Upper lobe of right lung (tissue), 1 donor: ENCODE measurements around the gene GNL3. TPM values are rescaled to one million over a fixed set of nuclear protein-coding genes. Genes with fewer than 3 reads are reported as not detected.
A peak's percentile ranks its signal among the peaks of the same experiment; 100 is the strongest.
"Not testable (repeated sequence)": the region's sequence is repeated elsewhere in the genome, so short reads cannot be mapped to it uniquely, and the experiment has no call there.

Experiments
- ATAC-seq: fragments of 200-7000 bp; cut with Tn5 transposase; one replicate; pipeline ENCODE4 v1.9.1; 2020; ENCODE audit warnings: mild to moderate bottlenecking, moderate library complexity
- DNase-seq: peaks from one replicate; pipeline ENCODE4 v3.0.0-alpha.2; 2020
- H3K27ac ChIP-seq: fragments of 200-600 bp; one replicate; pipeline ENCODE4 v1.8.0; 2022
- H3K27me3 ChIP-seq: fragments of 200-600 bp; one replicate; pipeline ENCODE4 v1.8.0; 2022; ENCODE audit warnings: mild to moderate bottlenecking
- H3K36me3 ChIP-seq: fragments of 200-600 bp; one replicate; pipeline ENCODE4 v1.8.0; 2022
- H3K4me1 ChIP-seq: fragments of 200-600 bp; one replicate; pipeline ENCODE4 v1.8.0; 2022
- H3K4me3 ChIP-seq: fragments of 200-600 bp; one replicate; pipeline ENCODE4 v1.8.0; 2022; ENCODE audit warnings: mild to moderate bottlenecking
- H3K9me3 ChIP-seq: fragments of 200-600 bp; one replicate; pipeline ENCODE4 v1.8.0; 2022
- CTCF ChIP-seq: fragments of 200-600 bp; IDR thresholded peaks from one replicate; pipeline ENCODE4 v1.8.0; 2022; ENCODE audit warnings: antibody characterized with exemption
- intact Hi-C: fragments of 100-400 bp; cut with DNase I; formaldehyde crosslinking; loops from one replicate; pipeline ENCODE4 v1.11.0; 2022
- total RNA-seq: library from RNA; stranded (reverse); fragmentation: NEBNext Ultra II Directional; extraction: Animal tissue kit (Norgen Biotek cat#: 25700); gene quantifications from one replicate; pipeline ENCODE4 v1.2.1, GENCODE V29; 2021
- donor health status: DM: no; HTN: yes; CAD: no; lungs with severe emphysema.

GNL3 gene
- total RNA-seq, 1 donor from 2014 or later = 50.6 TPM

- H3K4me3 ChIP-seq = no peak overlapping the region
- no peak overlapping the region for H3K27ac ChIP-seq
- H3K36me3 ChIP-seq = peaks cover 79% of the 10 kb centered on the region
- TF ChIP-seq CTCF = no peak
- H3K4me1 ChIP-seq = peaks cover 14% of the 10 kb centered on the region
- intact Hi-C loops = no loop called here
- H3K27me3 ChIP-seq = no peaks in the 10 kb centered on the region
- no peaks in the 10 kb centered on the region for H3K9me3 ChIP-seq
- DNase-seq (no peak), ATAC-seq (no peak)
These were observed 14.2 kb upstream of the GNL3 start for GRCh38 chr3:52671676-52672075.

DNA sequence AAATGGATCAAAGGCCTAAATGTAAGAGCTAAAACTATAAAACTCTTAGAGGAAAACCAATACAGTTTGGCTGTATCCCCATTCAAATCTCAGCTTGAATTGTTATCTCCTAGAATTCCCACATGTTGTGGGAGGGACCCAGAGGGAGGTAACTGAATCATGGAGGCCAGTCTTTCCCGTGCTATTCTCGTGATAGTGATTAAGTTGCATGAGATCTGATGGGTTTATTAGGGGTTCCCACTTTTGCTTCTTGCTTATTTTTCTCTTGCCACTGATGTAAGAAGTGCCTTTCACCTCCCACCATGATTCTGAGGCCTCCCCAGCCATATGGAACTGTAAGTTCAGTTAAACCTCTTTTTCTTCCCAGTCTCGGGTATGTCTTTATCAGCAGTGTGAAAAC lies 9.6 kb upstream of the GNL3 start:
- peaks cover 11% of the 10 kb centered on the region for H3K4me1 ChIP-seq
- ATAC-seq, H3K9me3 ChIP-seq, H3K4me3 ChIP-seq, H3K27ac ChIP-seq, intact Hi-C loops, DNase-seq, H3K27me3 ChIP-seq: not testable (repeated sequence)
- peaks cover 92% of the 10 kb centered on the region for H3K36me3 ChIP-seq

DNA sequence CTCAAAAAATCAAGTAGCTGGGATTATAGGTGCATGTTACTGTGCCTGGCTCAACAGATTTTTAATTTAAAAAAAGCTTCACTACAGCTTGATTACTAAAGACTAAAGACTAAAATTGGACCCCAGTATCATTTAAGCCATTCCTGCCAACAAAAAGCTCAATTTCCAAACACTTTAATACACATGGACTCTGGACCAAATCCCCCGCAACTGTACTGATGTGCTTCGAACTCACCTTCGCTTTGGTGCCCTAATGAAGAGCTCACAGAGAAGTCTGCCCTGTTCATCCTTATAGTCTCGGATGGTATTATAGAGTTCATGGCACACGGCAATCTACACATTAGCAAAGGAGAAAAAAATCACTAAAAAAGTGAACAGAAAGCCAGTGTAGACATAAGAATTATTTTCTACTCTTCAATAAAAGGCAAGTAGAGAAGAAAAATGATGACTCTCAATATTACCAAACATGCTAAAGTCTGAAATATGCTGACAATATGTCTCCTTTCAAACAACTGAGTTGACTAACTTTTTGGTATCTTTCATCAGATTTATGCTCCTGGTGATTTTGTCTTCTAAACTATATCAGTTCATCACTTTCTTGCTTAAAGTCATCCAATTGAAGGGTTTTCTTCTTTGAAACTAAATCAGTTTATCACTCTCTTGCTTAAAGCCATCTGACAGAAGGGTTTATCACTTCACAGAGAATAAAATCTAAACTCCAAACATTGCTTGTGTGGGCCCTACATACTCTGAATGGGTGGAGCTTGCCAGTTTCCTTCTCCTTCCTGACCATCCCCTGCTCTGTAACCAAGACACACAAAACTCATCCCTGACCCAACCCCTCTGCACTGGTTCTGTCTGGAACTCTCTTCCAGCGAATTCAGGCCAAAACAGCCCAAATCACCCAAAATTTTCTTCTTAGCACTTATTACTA lies 7.3 kb upstream of the GNL3 start:
- intact Hi-C loops = no loop called here
- peaks cover 69% of the 10 kb centered on the region for H3K36me3 ChIP-seq
- no peaks in the 10 kb centered on the region for H3K9me3 ChIP-seq
- no peak for TF ChIP-seq CTCF
- no peak for DNase-seq
- H3K4me3 ChIP-seq = no peak overlapping the region
- no peak overlapping the region for H3K27ac ChIP-seq
- peak; percentile 51 for ATAC-seq
- peaks cover 24% of the 10 kb centered on the region for H3K4me1 ChIP-seq
- no peaks in the 10 kb centered on the region for H3K27me3 ChIP-seq

GRCh38 chr3:52679199-52679538 lies 6.7 kb upstream of the GNL3 start:
- H3K27ac ChIP-seq = no peak overlapping the region

DNA sequence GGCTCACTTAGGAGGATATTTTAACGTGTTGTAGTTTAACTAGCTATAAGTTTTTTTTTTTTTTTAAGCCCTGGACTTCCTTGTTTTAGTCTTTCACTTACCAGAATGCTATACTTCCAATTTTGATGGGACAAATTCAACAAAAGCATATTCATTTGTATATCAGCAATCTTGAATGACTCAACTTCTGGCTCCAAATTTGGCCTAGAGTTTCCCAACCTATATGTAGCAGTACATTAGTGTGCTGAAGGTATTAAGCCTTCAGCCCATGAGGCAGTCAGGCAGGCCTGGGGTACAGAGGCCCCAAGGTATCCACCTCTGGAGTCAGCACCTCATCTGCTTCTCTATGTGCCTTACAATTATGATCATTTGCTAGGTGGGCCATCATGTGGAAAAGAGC lies 6.0 kb upstream of the GNL3 start:
- H3K27me3 ChIP-seq = no peaks in the 10 kb centered on the region
- H3K4me1 ChIP-seq = peaks cover 32% of the 10 kb centered on the region
- no peaks in the 10 kb centered on the region for H3K9me3 ChIP-seq
- no peak overlapping the region for H3K4me3 ChIP-seq
- no peak for DNase-seq
- TF ChIP-seq CTCF = no peak
- no peak overlapping the region for H3K27ac ChIP-seq
- ATAC-seq = no peak
- intact Hi-C loops = no loop called here
- H3K36me3 ChIP-seq = peaks cover 56% of the 10 kb centered on the region

More at GRCh38 chr3:52679199-52679538, 6.7 kb upstream of the GNL3 start:
- TF ChIP-seq CTCF = no peak
- no peak for ATAC-seq
- intact Hi-C loops = no loop called here
- no peak for DNase-seq
- no peak overlapping the region for H3K4me3 ChIP-seq
- peaks cover 62% of the 10 kb centered on the region for H3K36me3 ChIP-seq
- no peaks in the 10 kb centered on the region for H3K27me3 ChIP-seq
- H3K4me1 ChIP-seq = peaks cover 25% of the 10 kb centered on the region
- no peaks in the 10 kb centered on the region for H3K9me3 ChIP-seq

- no peak overlapping the region for H3K4me3 ChIP-seq
- intact Hi-C loops = no loop called here
- H3K27ac ChIP-seq = peak overlapping the region; percentile 62
These were observed 4.2 kb upstream of the GNL3 start for GRCh38 chr3:52681596-52681995.

More at GRCh38 chr3:52681596-52681995, 4.2 kb upstream of the GNL3 start:
- H3K27me3 ChIP-seq = no peaks in the 10 kb centered on the region
- peaks cover 34% of the 10 kb centered on the region for H3K4me1 ChIP-seq
- ATAC-seq (no peak), DNase-seq (no peak)
- no peaks in the 10 kb centered on the region for H3K9me3 ChIP-seq
- TF ChIP-seq CTCF = no peak
- H3K36me3 ChIP-seq = peaks cover 40% of the 10 kb centered on the region
